ENCODE results near the gene ZNF775.

The ZNF775 gene

GRCh38 chr7:150393325-150393724 is 14.2 kb downstream of the ZNF775 start:
- in situ Hi-C loops (cut with MboI; ENCODE audit: low sequenced_read_pairs, unreplicated experiment): no loop called here
- DNase-seq (ENCODE audit: low spot score): no peak
- TF ChIP-seq CTCF (IDR thresholded peaks at IDR 0.05; ENCODE audit: borderline replicate concordance, control extremely low read depth, extremely low read depth, insufficient read depth, missing control alignments): no peak

GRCh38 chr7:150396426-150396825 is 17.3 kb downstream of the ZNF775 start:
- DNase-seq (ENCODE audit: low spot score): no peak
- in situ Hi-C loops (cut with MboI; ENCODE audit: low sequenced_read_pairs, unreplicated experiment): no loop called here
- TF ChIP-seq CTCF (IDR thresholded peaks at IDR 0.05; ENCODE audit: borderline replicate concordance, control extremely low read depth, extremely low read depth, insufficient read depth, missing control alignments): no peak

- TF ChIP-seq CTCF (IDR thresholded peaks at IDR 0.05; ENCODE audit: borderline replicate concordance, control extremely low read depth, extremely low read depth, insufficient read depth, missing control alignments): no peak
- no peak for DNase-seq (ENCODE audit: low spot score)
- in situ Hi-C loops (cut with MboI; ENCODE audit: low sequenced_read_pairs, unreplicated experiment): no loop called here
These were observed 17.7 kb downstream of the ZNF775 start for GRCh38 chr7:150396851-150397260.

- in situ Hi-C loops (cut with MboI; ENCODE audit: low sequenced_read_pairs, unreplicated experiment): no loop called here
- DNase-seq (ENCODE audit: low spot score): no peak
- TF ChIP-seq CTCF (IDR thresholded peaks at IDR 0.05; ENCODE audit: borderline replicate concordance, control extremely low read depth, extremely low read depth, insufficient read depth, missing control alignments): no peak
These were observed 18.4 kb downstream of the ZNF775 start for GRCh38 chr7:150397346-150398107.

GRCh38 chr7:150398108-150398964 is 19.2 kb downstream of the ZNF775 start:
- in situ Hi-C loops (cut with MboI; ENCODE audit: low sequenced_read_pairs, unreplicated experiment): no loop called here
- TF ChIP-seq CTCF (IDR thresholded peaks at IDR 0.05; ENCODE audit: borderline replicate concordance, control extremely low read depth, extremely low read depth, insufficient read depth, missing control alignments): no peak
- no peak for DNase-seq (ENCODE audit: low spot score)

GRCh38 chr7:150398965-150399320 is 19.8 kb downstream of the ZNF775 start:
- no peak for TF ChIP-seq CTCF (IDR thresholded peaks at IDR 0.05; ENCODE audit: borderline replicate concordance, control extremely low read depth, extremely low read depth, insufficient read depth, missing control alignments)
- no peak for DNase-seq (ENCODE audit: low spot score)
- in situ Hi-C loops (cut with MboI; ENCODE audit: low sequenced_read_pairs, unreplicated experiment): no loop called here

Measured in GM13976 (cell line).